ENCODE data around the gene ATP7A. TPM values are rescaled to one million over a fixed set of nuclear protein-coding genes. Genes with fewer than 3 reads are reported as not detected.

The ATP7A gene
- total RNA-seq, 6 experiments from 2014 or later, result 2.1 to 3.9 (median 3.2) TPM

DNA sequence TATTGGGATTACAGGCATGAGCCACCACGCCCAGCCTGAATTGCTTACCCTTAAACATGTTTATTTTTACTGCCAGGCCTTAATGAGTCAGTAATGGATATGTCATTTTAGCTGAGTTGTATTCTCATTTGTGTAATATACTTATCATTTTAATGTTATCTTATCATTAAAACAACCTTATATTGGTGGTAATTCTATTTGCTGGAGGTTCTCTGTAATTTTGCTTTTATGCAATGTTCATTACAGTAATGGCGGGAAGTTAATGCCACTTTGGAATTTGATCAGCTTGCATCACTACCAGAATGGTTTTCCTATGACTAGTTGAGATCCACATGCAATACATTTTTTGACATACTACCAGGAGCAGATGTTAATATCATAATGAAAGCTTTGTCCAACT lies 65.3 kb downstream of the ATP7A start:
- no peaks in the 10 kb centered on the region for H3K36me3 ChIP-seq
- H3K4me1 ChIP-seq, result no peaks in the 10 kb centered on the region
- H3K4me3 ChIP-seq, result no peak overlapping the region
- H3K27ac ChIP-seq, result no peak overlapping the region
- H3K27me3 ChIP-seq, result no peaks in the 10 kb centered on the region
- TF ChIP-seq POLR2A (IDR thresholded peaks at IDR 0.05), result no peak
- TF ChIP-seq, protein P1, sequence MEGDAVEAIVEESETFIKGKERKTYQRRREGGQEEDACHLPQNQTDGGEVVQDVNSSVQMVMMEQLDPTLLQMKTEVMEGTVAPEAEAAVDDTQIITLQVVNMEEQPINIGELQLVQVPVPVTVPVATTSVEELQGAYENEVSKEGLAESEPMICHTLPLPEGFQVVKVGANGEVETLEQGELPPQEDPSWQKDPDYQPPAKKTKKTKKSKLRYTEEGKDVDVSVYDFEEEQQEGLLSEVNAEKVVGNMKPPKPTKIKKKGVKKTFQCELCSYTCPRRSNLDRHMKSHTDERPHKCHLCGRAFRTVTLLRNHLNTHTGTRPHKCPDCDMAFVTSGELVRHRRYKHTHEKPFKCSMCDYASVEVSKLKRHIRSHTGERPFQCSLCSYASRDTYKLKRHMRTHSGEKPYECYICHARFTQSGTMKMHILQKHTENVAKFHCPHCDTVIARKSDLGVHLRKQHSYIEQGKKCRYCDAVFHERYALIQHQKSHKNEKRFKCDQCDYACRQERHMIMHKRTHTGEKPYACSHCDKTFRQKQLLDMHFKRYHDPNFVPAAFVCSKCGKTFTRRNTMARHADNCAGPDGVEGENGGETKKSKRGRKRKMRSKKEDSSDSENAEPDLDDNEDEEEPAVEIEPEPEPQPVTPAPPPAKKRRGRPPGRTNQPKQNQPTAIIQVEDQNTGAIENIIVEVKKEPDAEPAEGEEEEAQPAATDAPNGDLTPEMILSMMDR (IDR thresholded peaks at IDR 0.05), result no peak
- DNase-seq (no peak), ATAC-seq (no peak)
- WGBS (ENCODE audit: insufficient coverage, low coverage, low lambda C conversion rate, missing lambda C conversion rate), result 59% methylated on average over 2 of the region's 2 CpGs
- intact Hi-C loops (cut with DNase I), result no loop called here
- H3K9me3 ChIP-seq, result no peaks in the 10 kb centered on the region

DNA sequence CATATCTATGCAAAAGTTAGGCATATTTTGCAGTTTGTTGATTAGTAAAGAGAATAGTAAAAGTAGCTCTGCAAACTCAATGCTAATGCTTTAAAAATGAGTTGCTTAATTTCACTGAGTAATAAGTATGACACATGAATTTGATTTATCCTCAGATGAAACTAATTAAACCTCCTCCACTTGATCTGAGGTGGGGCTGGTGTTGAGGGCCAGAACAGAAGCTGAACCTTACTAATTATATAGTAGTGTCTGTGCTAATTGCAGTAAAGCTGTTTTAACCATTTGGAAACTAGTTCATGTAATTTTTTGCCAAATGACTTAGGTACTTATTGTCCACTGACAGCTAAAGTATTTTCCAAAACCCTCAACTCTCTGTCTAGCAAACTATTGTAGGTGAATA lies 66.6 kb downstream of the ATP7A start:
- Histone ChIP-seq H3K9me3 (no peaks in the 10 kb centered on the region), H3K27ac (no peak overlapping the region), H3K36me3 (no peaks in the 10 kb centered on the region), H3K4me3 (no peak overlapping the region), H3K27me3 (no peaks in the 10 kb centered on the region), H3K4me1 (no peaks in the 10 kb centered on the region)
- intact Hi-C loops (cut with DNase I), result no loop called here
- DNase-seq, result no peak
- no peak for ATAC-seq
- no peak for TF ChIP-seq POLR2A (IDR thresholded peaks at IDR 0.05)
- TF ChIP-seq, protein P1 (IDR thresholded peaks at IDR 0.05), result no peak

DNA sequence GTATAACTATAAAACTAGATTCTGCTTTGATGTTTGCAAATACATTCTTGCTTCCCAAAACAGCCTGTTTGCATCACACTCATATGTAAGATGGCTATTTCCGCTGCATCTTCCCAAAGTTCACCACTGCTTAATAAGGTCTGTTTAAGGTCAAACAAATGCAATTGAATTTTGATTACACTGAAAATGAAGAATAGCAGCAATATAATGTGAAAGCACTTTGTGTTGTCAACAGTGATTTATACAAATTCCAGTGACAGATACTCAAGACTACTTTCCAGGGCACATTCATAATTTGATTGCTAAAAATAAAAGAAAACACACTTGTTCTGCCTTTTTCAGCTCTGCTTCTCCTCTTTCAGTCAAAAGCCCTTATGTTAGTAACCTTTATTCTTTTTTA lies 67.0 kb downstream of the ATP7A start:
- TF ChIP-seq POLR2A (IDR thresholded peaks at IDR 0.05), result no peak
- TF ChIP-seq, protein P1 (IDR thresholded peaks at IDR 0.05), result no peak
- Histone ChIP-seq H3K36me3 (no peaks in the 10 kb centered on the region), H3K27me3 (no peaks in the 10 kb centered on the region), H3K9me3 (no peaks in the 10 kb centered on the region), H3K4me1 (no peaks in the 10 kb centered on the region), H3K27ac (no peak overlapping the region), H3K4me3 (no peak overlapping the region)
- intact Hi-C loops (cut with DNase I), result no loop called here
- no peak for ATAC-seq
- no peak for DNase-seq
- WGBS (ENCODE audit: insufficient coverage, low coverage, low lambda C conversion rate, missing lambda C conversion rate), result 60% methylated on average over 1 of the region's 1 CpG

DNA sequence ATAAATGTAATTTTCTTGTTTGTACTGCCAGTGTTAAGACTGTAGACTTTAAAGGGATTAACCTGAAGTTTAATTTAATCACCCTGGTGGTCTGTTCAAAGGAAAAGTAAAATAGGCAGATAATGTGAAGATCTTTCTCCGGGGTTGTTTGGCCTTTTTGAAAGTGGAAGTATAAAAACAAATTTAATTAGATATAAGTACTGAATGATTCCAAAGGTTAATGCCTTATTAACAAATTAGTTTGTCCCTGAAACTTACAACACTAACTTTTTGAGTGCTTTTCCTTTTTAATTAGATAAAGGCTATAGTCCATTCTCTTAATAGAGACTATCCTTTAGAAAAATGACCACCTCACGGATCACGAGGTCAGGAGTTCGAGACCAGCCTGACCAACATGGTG lies 69.4 kb downstream of the ATP7A start:
- no peak overlapping the region for H3K4me3 ChIP-seq
- no peaks in the 10 kb centered on the region for H3K36me3 ChIP-seq
- no peak for DNase-seq
- no peaks in the 10 kb centered on the region for H3K9me3 ChIP-seq
- WGBS (ENCODE audit: insufficient coverage, low coverage, low lambda C conversion rate, missing lambda C conversion rate), result 53% methylated on average over 4 of the region's 4 CpGs
- no peak overlapping the region for H3K27ac ChIP-seq
- ATAC-seq, result no peak
- TF ChIP-seq, protein P1 (IDR thresholded peaks at IDR 0.05), result no peak
- TF ChIP-seq POLR2A (IDR thresholded peaks at IDR 0.05), result no peak
- no peaks in the 10 kb centered on the region for H3K4me1 ChIP-seq
- H3K27me3 ChIP-seq, result no peaks in the 10 kb centered on the region
- intact Hi-C loops (cut with DNase I), result no loop called here

DNA sequence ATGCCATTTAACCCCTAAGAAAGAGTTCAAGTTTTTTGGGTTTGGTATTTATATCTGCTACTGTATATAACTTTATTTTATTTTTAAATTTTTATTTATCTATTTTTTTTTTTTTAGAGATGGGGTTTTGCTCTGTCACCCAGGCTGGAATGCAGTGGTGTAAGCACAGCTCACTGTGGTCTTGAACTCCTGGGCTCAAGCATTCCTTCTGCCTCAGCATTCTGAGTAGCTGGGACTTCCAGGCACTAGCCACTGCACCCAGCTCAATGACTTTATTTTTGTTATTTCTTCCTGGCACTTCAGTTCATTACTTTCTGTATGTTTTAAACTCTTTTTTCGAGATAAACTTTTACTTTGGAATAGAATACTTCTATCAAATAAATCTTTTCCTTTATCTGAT lies 101.4 kb downstream of the ATP7A start:
- no peak for ATAC-seq
- Histone ChIP-seq H3K27me3 (no peaks in the 10 kb centered on the region), H3K4me1 (no peaks in the 10 kb centered on the region)

More for the DNA sequence above, 101.4 kb downstream of the ATP7A start:
- DNase-seq, result no peak
- 61% methylated on average over 1 of the region's 1 CpG for WGBS (ENCODE audit: insufficient coverage, low coverage, low lambda C conversion rate, missing lambda C conversion rate)
- Histone ChIP-seq H3K9me3 (no peaks in the 10 kb centered on the region), H3K4me3 (no peak overlapping the region), H3K27ac (no peak overlapping the region), H3K36me3 (no peaks in the 10 kb centered on the region)
- intact Hi-C loops (cut with DNase I), result no loop called here
- TF ChIP-seq POLR2A (IDR thresholded peaks at IDR 0.05), result no peak
- TF ChIP-seq, protein P1 (IDR thresholded peaks at IDR 0.05), result no peak
